Naive thymus-derived CD8-positive, alpha-beta T cell (primary cell): ENCODE results near the gene ZMAT2. TPM values are rescaled to one million over a fixed set of nuclear protein-coding genes. Genes with fewer than 3 reads are reported as not detected.
"Not testable (repeated sequence)": the region's sequence is repeated elsewhere in the genome, so short reads cannot be mapped to it uniquely, and the experiment has no call there.

Experiments used
- ATAC-seq, 2 donors: fragments of 150-1000 bp; cut with Tn5 transposase in 1 of 2; sonication (Bioruptor Pico), chemical (Tn5 transposase) in 1 of 2; 1 replicate in 1 of 2; 2 replicates in 1 of 2; pipeline ENCODE4 v1.10.0; 2021; ENCODE audit warnings: mild to moderate bottlenecking in 2 of 2, moderate library complexity in 2 of 2
- POLR2A ChIA-PET: fragments of 350-600 bp; sonication (Branson Sonifier 250); formaldehyde crosslinking; loops from one replicate; lab custom pipeline; 2021; ENCODE audit warnings: antibody characterized with exemption; lab: Charles Lee
- DNase-seq, 10 donors: peaks; one replicate each; pipeline versions ENCODE4 v3.0.0 to v3.0.0-alpha.2; 2020 to 2022
- H3K27ac Mint-ChIP-seq, 10 donors: one replicate each; pipeline ENCODE4 v1.8.0; 2020 to 2022; ENCODE audit warnings: mild to moderate bottlenecking in 10 of 10, mixed read lengths in 10 of 10, moderate library complexity in 4 of 10, inconsistent platforms in 1 of 10
- H3K27me3 Mint-ChIP-seq, 5 donors: one replicate each; pipeline ENCODE4 v1.8.0; 2021 to 2022; ENCODE audit warnings: mixed read lengths in 5 of 5
- H3K36me3 Mint-ChIP-seq, 3 donors: one replicate each; pipeline ENCODE4 v1.8.0; 2020 to 2022; ENCODE audit warnings: mixed read lengths in 3 of 3, mild to moderate bottlenecking in 2 of 3, inconsistent platforms in 1 of 3
- H3K4me1 Mint-ChIP-seq, 4 donors: one replicate each; pipeline ENCODE4 v1.8.0; 2021 to 2022; ENCODE audit warnings: mixed read lengths in 4 of 4
- H3K4me3 Mint-ChIP-seq, 10 donors: one replicate each; pipeline ENCODE4 v1.8.0; 2020 to 2022; ENCODE audit warnings: mild to moderate bottlenecking in 10 of 10, mixed read lengths in 10 of 10, moderate library complexity in 6 of 10, inconsistent platforms in 1 of 10
- H3K9me3 Mint-ChIP-seq, 9 donors: one replicate each; pipeline ENCODE4 v1.8.0; 2020 to 2022; ENCODE audit warnings: mixed read lengths in 9 of 9, mild to moderate bottlenecking in 3 of 9, inconsistent platforms in 1 of 9, moderate library complexity in 1 of 9
- polyA plus RNA-seq, 3 donors: library from polyadenylated mRNA; unstranded; fragments of 300-500 nt; fragmentation: Illumina TruSeq; gene quantifications; one replicate each; pipeline ENCODE4 v1.2.3, GENCODE V29; 2021
- total RNA-seq, 8 experiments: library from RNA in 2 of 8; stranded (reverse) in 2 of 8; gene quantifications; one replicate each; pipeline ENCODE4 v1.2.3 and lab custom pipeline; 2021 to 2026

The ZMAT2 gene
- total and polyA plus RNA-seq, 5 experiments from 2014 or later = 55.8 to 81.3 (median 64.2) TPM

GRCh38 chr5:140711794-140712193, 11.5 kb downstream of the ZMAT2 start:
- Mint-ChIP-seq H3K36me3 (peaks cover 0 to 16% (median 0%) of the 10 kb centered on the region in 3 donors), H3K9me3 (peaks cover 0 to 8% (median 0%) of the 10 kb centered on the region in 9 donors), H3K4me1 (peaks cover 11 to 24% (median 18%) of the 10 kb centered on the region in 4 donors), H3K27ac (peak overlapping the region in 8 of 10 donors; percentile 41 to 100 (median 98)), H3K27me3 (no peaks in the 10 kb centered on the region), H3K4me3 (peak overlapping the region; percentile 60 to 100 (median 99))
- DNase-seq (no peak), ATAC-seq (no peak)
- POLR2A ChIA-PET = interaction anchor here (0.9 to 3.7 kb wide), 9 partner anchors 11 to 605 kb away, joined by 3 to 44 read pairs (median 12); partner anchors contain the start of genes ANKHD1, APBB3, CD14 and EIF4EBP3

GRCh38 chr5:140713562-140714094, 13.4 kb downstream of the ZMAT2 start:
- peak overlapping the region in 1 of 10 donors; percentile 22 for H3K27ac Mint-ChIP-seq
- ATAC-seq (no peak), DNase-seq (no peak)
- peaks cover 0 to 8% (median 0%) of the 10 kb centered on the region in 3 donors for H3K36me3 Mint-ChIP-seq
- H3K4me1 Mint-ChIP-seq = peaks cover 11 to 24% (median 18%) of the 10 kb centered on the region in 4 donors
- H3K4me3 Mint-ChIP-seq = no peak overlapping the region
- H3K9me3 Mint-ChIP-seq = peaks cover 0 to 8% (median 0%) of the 10 kb centered on the region in 9 donors
- H3K27me3 Mint-ChIP-seq = no peaks in the 10 kb centered on the region
- POLR2A ChIA-PET = interaction anchor here (0.7 kb wide), 1 partner anchor 156 kb away, joined by 4 read pairs; the partner anchor contains the start of gene SRA1

GRCh38 chr5:140716238-140716637, 16.0 kb downstream of the ZMAT2 start:
- H3K4me3 Mint-ChIP-seq, POLR2A ChIA-PET, DNase-seq, H3K36me3 Mint-ChIP-seq, H3K27me3 Mint-ChIP-seq, ATAC-seq, H3K27ac Mint-ChIP-seq, H3K9me3 Mint-ChIP-seq: not testable (repeated sequence)
- peaks cover 3 to 14% (median 5%) of the 10 kb centered on the region in 4 donors for H3K4me1 Mint-ChIP-seq

- peak overlapping the region in 1 of 10 donors; percentile 26 for H3K4me3 Mint-ChIP-seq
- ATAC-seq (no peak), DNase-seq (no peak)
- H3K36me3 Mint-ChIP-seq = no peaks in the 10 kb centered on the region
- no peaks in the 10 kb centered on the region for H3K9me3 Mint-ChIP-seq
- H3K4me1 Mint-ChIP-seq = peaks cover 0 to 3% (median under 1%) of the 10 kb centered on the region in 4 donors
- POLR2A ChIA-PET = no interaction called here
- no peak overlapping the region for H3K27ac Mint-ChIP-seq
- H3K27me3 Mint-ChIP-seq = peaks cover 3 to 25% (median 5%) of the 10 kb centered on the region in 5 donors
Measured at GRCh38 chr5:140718266-140718592, 18.0 kb downstream of the ZMAT2 start.

- peak overlapping the region in 2 of 10 donors; percentile 25 to 27 for H3K27ac Mint-ChIP-seq
- POLR2A ChIA-PET, H3K9me3 Mint-ChIP-seq, H3K36me3 Mint-ChIP-seq, ATAC-seq, DNase-seq, H3K4me1 Mint-ChIP-seq: not testable (repeated sequence)
- H3K4me3 Mint-ChIP-seq = peak overlapping the region in 1 of 10 donors; percentile 39
- peaks cover 6 to 37% (median 8%) of the 10 kb centered on the region in 5 donors for H3K27me3 Mint-ChIP-seq
Measured at GRCh38 chr5:140720738-140721137, 20.5 kb downstream of the ZMAT2 start.

GRCh38 chr5:140721395-140721794, 21.1 kb downstream of the ZMAT2 start:
- H3K4me3 Mint-ChIP-seq, POLR2A ChIA-PET, ATAC-seq, H3K36me3 Mint-ChIP-seq, DNase-seq, H3K9me3 Mint-ChIP-seq, H3K27ac Mint-ChIP-seq: not testable (repeated sequence)
- Mint-ChIP-seq H3K27me3 (peaks cover 6 to 37% (median 14%) of the 10 kb centered on the region in 5 donors), H3K4me1 (peaks cover 4 to 11% (median 10%) of the 10 kb centered on the region in 4 donors)

- Mint-ChIP-seq H3K36me3 (no peaks in the 10 kb centered on the region), H3K4me1 (peaks cover 4 to 14% (median 8%) of the 10 kb centered on the region in 4 donors), H3K4me3 (peak overlapping the region; percentile 41 to 85 (median 66)), H3K27me3 (peaks cover 8 to 40% (median 20%) of the 10 kb centered on the region in 5 donors), H3K27ac (peak overlapping the region in 7 of 10 donors; percentile 10 to 93 (median 40)), H3K9me3 (peaks cover 0 to 11% (median 0%) of the 10 kb centered on the region in 9 donors)
- POLR2A ChIA-PET = interaction anchor here (1.2 kb wide), 1 partner anchor 15 kb away, joined by 4 read pairs; no protein-coding TSS in a partner anchor
- peak; percentile 81 to 94 for ATAC-seq
- DNase-seq = peak; percentile 16 to 68 (median 52)
Measured at GRCh38 chr5:140725799-140726471, 25.7 kb downstream of the ZMAT2 start.

GRCh38 chr5:140733098-140733497, 32.9 kb downstream of the ZMAT2 start:
- Mint-ChIP-seq H3K27me3 (peaks cover 33 to 64% (median 41%) of the 10 kb centered on the region in 5 donors), H3K4me1 (no peaks in the 10 kb centered on the region), H3K9me3 (peaks cover 3 to 29% (median 11%) of the 10 kb centered on the region in 9 donors), H3K36me3 (peaks cover 0 to 12% (median 4%) of the 10 kb centered on the region in 3 donors), H3K4me3 (no peak overlapping the region), H3K27ac (no peak overlapping the region)
- ATAC-seq (no peak), DNase-seq (no peak)
- POLR2A ChIA-PET = no interaction called here

- H3K27ac Mint-ChIP-seq = no peak overlapping the region
- peaks cover 0 to 13% (median 5%) of the 10 kb centered on the region in 3 donors for H3K36me3 Mint-ChIP-seq
- ATAC-seq = no peak
- no peak for DNase-seq
- H3K9me3 Mint-ChIP-seq = peaks cover 3 to 35% (median 15%) of the 10 kb centered on the region in 9 donors
- POLR2A ChIA-PET = no interaction called here
- H3K4me3 Mint-ChIP-seq = no peak overlapping the region
- no peaks in the 10 kb centered on the region for H3K4me1 Mint-ChIP-seq
- peaks cover 30 to 58% (median 37%) of the 10 kb centered on the region in 5 donors for H3K27me3 Mint-ChIP-seq
Measured at GRCh38 chr5:140734354-140734753, 34.1 kb downstream of the ZMAT2 start.

- ATAC-seq (no peak), DNase-seq (no peak)
- H3K27ac Mint-ChIP-seq = no peak overlapping the region
- peaks cover 29 to 65% (median 36%) of the 10 kb centered on the region in 5 donors for H3K27me3 Mint-ChIP-seq
- H3K4me1 Mint-ChIP-seq = no peaks in the 10 kb centered on the region
- peaks cover 2 to 33% (median 14%) of the 10 kb centered on the region in 3 donors for H3K36me3 Mint-ChIP-seq
- POLR2A ChIA-PET = no interaction called here
- H3K9me3 Mint-ChIP-seq = peaks cover 11 to 61% (median 38%) of the 10 kb centered on the region in 9 donors
- H3K4me3 Mint-ChIP-seq = no peak overlapping the region
Measured at GRCh38 chr5:140737486-140737885, 37.2 kb downstream of the ZMAT2 start.

- Mint-ChIP-seq H3K36me3 (peaks cover 2 to 47% (median 23%) of the 10 kb centered on the region in 3 donors), H3K27ac (no peak overlapping the region), H3K4me1 (no peaks in the 10 kb centered on the region), H3K4me3 (no peak overlapping the region), H3K27me3 (peaks cover 7 to 28% (median 17%) of the 10 kb centered on the region in 5 donors), H3K9me3 (peaks cover 10 to 84% (median 49%) of the 10 kb centered on the region in 9 donors)
- DNase-seq = no peak
- POLR2A ChIA-PET = no interaction called here
- ATAC-seq = no peak
Measured at GRCh38 chr5:140741967-140742366, 41.7 kb downstream of the ZMAT2 start.

GRCh38 chr5:140753561-140753960, 53.3 kb downstream of the ZMAT2 start:
- Mint-ChIP-seq H3K27ac (no peak overlapping the region), H3K9me3 (peaks cover 40 to 99% (median 74%) of the 10 kb centered on the region in 9 donors), H3K36me3 (peaks cover 8 to 79% (median 32%) of the 10 kb centered on the region in 3 donors), H3K27me3 (peaks cover 0 to 32% (median 10%) of the 10 kb centered on the region in 5 donors), H3K4me1 (no peaks in the 10 kb centered on the region), H3K4me3 (no peak overlapping the region)
- ATAC-seq = no peak
- DNase-seq = no peak
- POLR2A ChIA-PET = no interaction called here
